NCI-H2196 treated with DMSO at 0.1 percent for 48 hours (cell line): ENCODE results near the gene CDKN1C.

ENCODE experiments used
- DNase-seq: peaks from one replicate; lab custom pipeline; 2025; ENCODE audit not compliant: unreplicated experiment; lab: John Stamatoyannopoulos, UW

Gene CDKN1C

GRCh38 chr11:2890466-2891294, 5.1 kb upstream of the CDKN1C start:
- DNase-seq: peak; percentile 70

- DNase-seq: no peak
Observed at GRCh38 chr11:2889362-2890273, 4.0 kb upstream of the CDKN1C start.

GRCh38 chr11:2888266-2888968, 2.8 kb upstream of the CDKN1C start:
- DNase-seq: peak; percentile 67

- DNase-seq: no peak
Observed at GRCh38 chr11:2887515-2888195, 2.1 kb upstream of the CDKN1C start.

GRCh38 chr11:2886936-2887335, 1.4 kb upstream of the CDKN1C start:
- no peak for DNase-seq

GRCh38 chr11:2886191-2886894, 768 bp upstream of the CDKN1C start:
- no peak for DNase-seq

- DNase-seq: peak; percentile 29
Observed at GRCh38 chr11:2885017-2885677, 428 bp downstream of the CDKN1C start.

- no peak for DNase-seq
Observed at GRCh38 chr11:2883979-2884815, 1.4 kb downstream of the CDKN1C start.

GRCh38 chr11:2883640-2883978, 2.0 kb downstream of the CDKN1C start:
- no peak for DNase-seq

- no peak for DNase-seq
Observed at GRCh38 chr11:2882396-2883110, 3.0 kb downstream of the CDKN1C start.

GRCh38 chr11:2881981-2882375, 3.6 kb downstream of the CDKN1C start:
- DNase-seq: no peak

GRCh38 chr11:2881076-2881980, 4.2 kb downstream of the CDKN1C start:
- no peak for DNase-seq

GRCh38 chr11:2880646-2881045, 4.9 kb downstream of the CDKN1C start:
- no peak for DNase-seq

GRCh38 chr11:2878782-2879181, 6.8 kb downstream of the CDKN1C start:
- DNase-seq: no peak

- no peak for DNase-seq
Observed at GRCh38 chr11:2877474-2877873, 8.1 kb downstream of the CDKN1C start.

- DNase-seq: no peak
Observed at GRCh38 chr11:2874963-2875362, 10.6 kb downstream of the CDKN1C start.

- DNase-seq: no peak
Observed at GRCh38 chr11:2870969-2871680, 14.4 kb downstream of the CDKN1C start.
